ENCODE measurements around the gene EVC2.

EVC2 gene

GRCh38 chr4:5734853-5735252, 26.5 kb upstream of the EVC2 start:
- Histone ChIP-seq H2BK120ac (ENCODE audit: low read depth, low read length) (no peak overlapping the region), H3K14ac (ENCODE audit: low read length) (no peak overlapping the region), H3K9ac (ENCODE audit: low read depth, low read length, poor library complexity) (no peak overlapping the region), H3K4ac (ENCODE audit: low read length) (no peak overlapping the region), H3K36me3 (replicated peaks in 1 of 2; ENCODE audit: control insufficient read depth in 2 of 2, insufficient read depth in 2 of 2, low read length in 2 of 2) (peaks cover 12 to 50% of the 10 kb centered on the region in 2 donors), H3K27me3 (ENCODE audit: control insufficient read depth in 3 of 3, insufficient read depth in 3 of 3, low read depth in 1 of 3, low read length in 3 of 3) (no peaks in the 10 kb centered on the region), H3K79me1 (ENCODE audit: low read depth, low read length) (no peaks in the 10 kb centered on the region), H3K4me3 (ENCODE audit: low read length in 2 of 2) (no peak overlapping the region), H4K91ac (ENCODE audit: low read depth, low read length, poor library complexity) (no peak overlapping the region), H3K4me2 (ENCODE audit: insufficient read depth, low read length, poor library complexity, severe bottlenecking) (no peak overlapping the region), H2BK5ac (ENCODE audit: low read length) (no peak overlapping the region), H3K4me1 (ENCODE audit: control insufficient read depth in 2 of 2, insufficient read depth in 1 of 2, low read depth in 1 of 2, low read length in 2 of 2) (no peaks in the 10 kb centered on the region), H2AK5ac (ENCODE audit: low read depth, low read length) (no peak overlapping the region), H2BK15ac (ENCODE audit: low read length) (no peak overlapping the region), H3K23ac (ENCODE audit: low read depth, low read length, poor library complexity) (peak overlapping the region; percentile 20), H3K9me3 (replicated peaks in 1 of 2; ENCODE audit: control insufficient read depth in 2 of 2, insufficient read depth in 1 of 2, low read depth in 1 of 2, low read length in 2 of 2) (no peaks in the 10 kb centered on the region), H3K27ac (replicated peaks; ENCODE audit: low read length) (no peak overlapping the region), H2BK12ac (ENCODE audit: low read length) (no peak overlapping the region), H3K18ac (ENCODE audit: low read length) (peak overlapping the region; percentile 5), H4K8ac (ENCODE audit: low read depth, low read length) (no peak overlapping the region), H2AFZ (ENCODE audit: low read length) (no peak overlapping the region)
- no CpG with 5 or more reads among the region's 5 CpGs for WGBS, 2 donors (ENCODE audit: extremely low coverage in 2 of 2, insufficient read length in 2 of 2, insufficient replicate concordance in 1 of 2)
- DNase-seq (ENCODE audit: low spot score): no peak

- no peaks in the 10 kb centered on the region for H3K9me3 ChIP-seq (replicated peaks in 1 of 2; ENCODE audit: control insufficient read depth in 2 of 2, insufficient read depth in 1 of 2, low read depth in 1 of 2, low read length in 2 of 2)
- H2BK5ac ChIP-seq (ENCODE audit: low read length): no peak overlapping the region
- H2AK5ac ChIP-seq (ENCODE audit: low read depth, low read length): no peak overlapping the region
- H2BK15ac ChIP-seq (ENCODE audit: low read length): no peak overlapping the region
- no peak overlapping the region for H4K91ac ChIP-seq (ENCODE audit: low read depth, low read length, poor library complexity)
- no peak overlapping the region for H3K18ac ChIP-seq (ENCODE audit: low read length)
- H2BK120ac ChIP-seq (ENCODE audit: low read depth, low read length): no peak overlapping the region
- H3K23ac ChIP-seq (ENCODE audit: low read depth, low read length, poor library complexity): no peak overlapping the region
- H2BK12ac ChIP-seq (ENCODE audit: low read length): no peak overlapping the region
- H3K4ac ChIP-seq (ENCODE audit: low read length): no peak overlapping the region
- H3K36me3 ChIP-seq (replicated peaks in 1 of 2; ENCODE audit: control insufficient read depth in 2 of 2, insufficient read depth in 2 of 2, low read length in 2 of 2): peaks cover 14 to 62% of the 10 kb centered on the region in 2 donors
- no peak overlapping the region for H4K8ac ChIP-seq (ENCODE audit: low read depth, low read length)
- no peak for DNase-seq (ENCODE audit: low spot score)
- no CpG with 5 or more reads among the region's 10 CpGs for WGBS, 2 donors (ENCODE audit: extremely low coverage in 2 of 2, insufficient read length in 2 of 2, insufficient replicate concordance in 1 of 2)
- no peak overlapping the region for H3K9ac ChIP-seq (ENCODE audit: low read depth, low read length, poor library complexity)
- no peak overlapping the region for H2AFZ ChIP-seq (ENCODE audit: low read length)
- H3K79me1 ChIP-seq (ENCODE audit: low read depth, low read length): no peaks in the 10 kb centered on the region
- H3K14ac ChIP-seq (ENCODE audit: low read length): no peak overlapping the region
- H3K4me2 ChIP-seq (ENCODE audit: insufficient read depth, low read length, poor library complexity, severe bottlenecking): no peak overlapping the region
- no peaks in the 10 kb centered on the region for H3K27me3 ChIP-seq (ENCODE audit: control insufficient read depth in 3 of 3, insufficient read depth in 3 of 3, low read depth in 1 of 3, low read length in 3 of 3)
- H3K4me1 ChIP-seq (ENCODE audit: control insufficient read depth in 2 of 2, insufficient read depth in 1 of 2, low read depth in 1 of 2, low read length in 2 of 2): no peaks in the 10 kb centered on the region
- no peak overlapping the region for H3K4me3 ChIP-seq (ENCODE audit: low read length in 2 of 2)
- no peak overlapping the region for H3K27ac ChIP-seq (replicated peaks; ENCODE audit: low read length)
Observed at GRCh38 chr4:5732158-5732557, 23.8 kb upstream of the EVC2 start.

- no peak overlapping the region for H3K23ac ChIP-seq (ENCODE audit: low read depth, low read length, poor library complexity)
- no peak overlapping the region for H2BK15ac ChIP-seq (ENCODE audit: low read length)
- peaks cover 14 to 62% of the 10 kb centered on the region in 2 donors for H3K36me3 ChIP-seq (replicated peaks in 1 of 2; ENCODE audit: control insufficient read depth in 2 of 2, insufficient read depth in 2 of 2, low read length in 2 of 2)
- H3K4ac ChIP-seq (ENCODE audit: low read length): no peak overlapping the region
- H4K8ac ChIP-seq (ENCODE audit: low read depth, low read length): no peak overlapping the region
- no peak overlapping the region for H3K4me2 ChIP-seq (ENCODE audit: insufficient read depth, low read length, poor library complexity, severe bottlenecking)
- DNase-seq (ENCODE audit: low spot score): no peak
- H3K4me3 ChIP-seq (ENCODE audit: low read length in 2 of 2): no peak overlapping the region
- no peak overlapping the region for H3K27ac ChIP-seq (replicated peaks; ENCODE audit: low read length)
- WGBS, 2 donors (ENCODE audit: extremely low coverage in 2 of 2, insufficient read length in 2 of 2, insufficient replicate concordance in 1 of 2): no CpG with 5 or more reads among the region's 30 CpGs
- no peak overlapping the region for H2BK5ac ChIP-seq (ENCODE audit: low read length)
- no peak overlapping the region for H2AFZ ChIP-seq (ENCODE audit: low read length)
- H3K9ac ChIP-seq (ENCODE audit: low read depth, low read length, poor library complexity): no peak overlapping the region
- no peaks in the 10 kb centered on the region for H3K9me3 ChIP-seq (replicated peaks in 1 of 2; ENCODE audit: control insufficient read depth in 2 of 2, insufficient read depth in 1 of 2, low read depth in 1 of 2, low read length in 2 of 2)
- H3K18ac ChIP-seq (ENCODE audit: low read length): no peak overlapping the region
- H3K14ac ChIP-seq (ENCODE audit: low read length): no peak overlapping the region
- no peak overlapping the region for H4K91ac ChIP-seq (ENCODE audit: low read depth, low read length, poor library complexity)
- no peaks in the 10 kb centered on the region for H3K27me3 ChIP-seq (ENCODE audit: control insufficient read depth in 3 of 3, insufficient read depth in 3 of 3, low read depth in 1 of 3, low read length in 3 of 3)
- no peak overlapping the region for H2BK12ac ChIP-seq (ENCODE audit: low read length)
- H3K4me1 ChIP-seq (ENCODE audit: control insufficient read depth in 2 of 2, insufficient read depth in 1 of 2, low read depth in 1 of 2, low read length in 2 of 2): no peaks in the 10 kb centered on the region
- no peak overlapping the region for H2BK120ac ChIP-seq (ENCODE audit: low read depth, low read length)
- H3K79me1 ChIP-seq (ENCODE audit: low read depth, low read length): no peaks in the 10 kb centered on the region
- H2AK5ac ChIP-seq (ENCODE audit: low read depth, low read length): no peak overlapping the region
Observed at GRCh38 chr4:5730993-5731990, 22.9 kb upstream of the EVC2 start.

GRCh38 chr4:5730436-5730835, 22.1 kb upstream of the EVC2 start:
- no peak overlapping the region for H2AFZ ChIP-seq (ENCODE audit: low read length)
- no peaks in the 10 kb centered on the region for H3K79me1 ChIP-seq (ENCODE audit: low read depth, low read length)
- H2BK15ac ChIP-seq (ENCODE audit: low read length): no peak overlapping the region
- no peak overlapping the region for H2BK120ac ChIP-seq (ENCODE audit: low read depth, low read length)
- H3K36me3 ChIP-seq (replicated peaks in 1 of 2; ENCODE audit: control insufficient read depth in 2 of 2, insufficient read depth in 2 of 2, low read length in 2 of 2): peaks cover 10 to 59% of the 10 kb centered on the region in 2 donors
- H3K27ac ChIP-seq (replicated peaks; ENCODE audit: low read length): no peak overlapping the region
- peaks cover 0 to 5% of the 10 kb centered on the region in 2 donors for H3K9me3 ChIP-seq (replicated peaks in 1 of 2; ENCODE audit: control insufficient read depth in 2 of 2, insufficient read depth in 1 of 2, low read depth in 1 of 2, low read length in 2 of 2)
- DNase-seq (ENCODE audit: low spot score): no peak
- no peak overlapping the region for H3K4me3 ChIP-seq (ENCODE audit: low read length in 2 of 2)
- no peaks in the 10 kb centered on the region for H3K27me3 ChIP-seq (ENCODE audit: control insufficient read depth in 3 of 3, insufficient read depth in 3 of 3, low read depth in 1 of 3, low read length in 3 of 3)
- H3K14ac ChIP-seq (ENCODE audit: low read length): peak overlapping the region; percentile 23
- no peaks in the 10 kb centered on the region for H3K4me1 ChIP-seq (ENCODE audit: control insufficient read depth in 2 of 2, insufficient read depth in 1 of 2, low read depth in 1 of 2, low read length in 2 of 2)
- no peak overlapping the region for H4K91ac ChIP-seq (ENCODE audit: low read depth, low read length, poor library complexity)
- H3K18ac ChIP-seq (ENCODE audit: low read length): no peak overlapping the region
- no CpG with 5 or more reads among the region's 10 CpGs for WGBS, 2 donors (ENCODE audit: extremely low coverage in 2 of 2, insufficient read length in 2 of 2, insufficient replicate concordance in 1 of 2)
- H4K8ac ChIP-seq (ENCODE audit: low read depth, low read length): peak overlapping the region; percentile 74
- H2BK12ac ChIP-seq (ENCODE audit: low read length): no peak overlapping the region
- H3K4me2 ChIP-seq (ENCODE audit: insufficient read depth, low read length, poor library complexity, severe bottlenecking): no peak overlapping the region
- no peak overlapping the region for H2AK5ac ChIP-seq (ENCODE audit: low read depth, low read length)
- no peak overlapping the region for H2BK5ac ChIP-seq (ENCODE audit: low read length)
- H3K23ac ChIP-seq (ENCODE audit: low read depth, low read length, poor library complexity): no peak overlapping the region
- H3K4ac ChIP-seq (ENCODE audit: low read length): no peak overlapping the region
- H3K9ac ChIP-seq (ENCODE audit: low read depth, low read length, poor library complexity): no peak overlapping the region

All from neuronal stem cell (in vitro differentiated cells).